HEK293 (cell line): Measurements from ENCODE around the gene RAET1E.

Experiments used
- BCL11A ChIP-seq: fragments of 450-650 bp; formaldehyde crosslinking; IDR thresholded peaks from 2 replicates; pipeline ENCODE4 v1.5.1; 2016; ENCODE audit warnings: low read depth, missing biosample characterization, missing genetic modification characterization
- FEZF1 ChIP-seq: fragments of 450-650 bp; formaldehyde crosslinking; IDR thresholded peaks from 2 replicates; pipeline ENCODE4 v1.5.1; 2016; ENCODE audit warnings: missing biosample characterization, missing genetic modification characterization
- GFI1B ChIP-seq: fragments of 450-650 bp; formaldehyde crosslinking; IDR thresholded peaks from 2 replicates; pipeline ENCODE4 v1.5.1; 2016; ENCODE audit warnings: missing biosample characterization, missing genetic modification characterization
- GLI4 ChIP-seq: fragments of 450-650 bp; formaldehyde crosslinking; IDR thresholded peaks from 2 replicates; pipeline ENCODE4 v1.5.1; 2016; ENCODE audit warnings: missing biosample characterization, missing genetic modification characterization
- SETDB1 ChIP-seq: IDR thresholded peaks from one replicate; pipeline ENCODE4 v1.6.1; 2017; ENCODE audit warnings: mild to moderate bottlenecking, low read length, moderate library complexity, mixed read lengths; ENCODE audit not compliant: insufficient read length
- SP7 ChIP-seq: fragments of 450-650 bp; formaldehyde crosslinking; IDR thresholded peaks from 2 replicates; pipeline ENCODE4 v1.5.1; 2016; ENCODE audit warnings: missing biosample characterization, missing genetic modification characterization
- TSHZ1 ChIP-seq: fragments of 450-650 bp; formaldehyde crosslinking; IDR thresholded peaks from 2 replicates; pipeline ENCODE4 v1.5.1; 2016; ENCODE audit warnings: missing biosample characterization, missing genetic modification characterization, borderline replicate concordance
- ZBTB17 ChIP-seq: fragments of 450-650 bp; formaldehyde crosslinking; IDR thresholded peaks from 2 replicates; pipeline ENCODE4 v1.5.1; 2016; ENCODE audit warnings: missing biosample characterization, missing genetic modification characterization
- ZBTB48 ChIP-seq: fragments of 450-650 bp; formaldehyde crosslinking; IDR thresholded peaks from 2 replicates; pipeline ENCODE4 v1.5.1; 2016; ENCODE audit warnings: missing biosample characterization, missing genetic modification characterization
- ZNF138 ChIP-seq: fragments of 450-650 bp; formaldehyde crosslinking; IDR thresholded peaks from 2 replicates; pipeline ENCODE4 v1.5.1; 2016; ENCODE audit warnings: missing biosample characterization, missing genetic modification characterization, borderline replicate concordance
- ZNF2 ChIP-seq: fragments of 450-650 bp; formaldehyde crosslinking; IDR thresholded peaks from 2 replicates; pipeline ENCODE4 v1.5.1; 2016; ENCODE audit warnings: missing biosample characterization, missing genetic modification characterization
- ZNF221 ChIP-seq: fragments of 450-650 bp; formaldehyde crosslinking; IDR thresholded peaks from 2 replicates; pipeline ENCODE4 v1.5.1; 2017; ENCODE audit warnings: missing biosample characterization, missing genetic modification characterization, borderline replicate concordance
- ZNF335 ChIP-seq: fragments of 450-650 bp; formaldehyde crosslinking; conservative IDR thresholded peaks from 2 replicates; pipeline ENCODE4 v1.5.1; 2016; ENCODE audit warnings: missing biosample characterization, missing genetic modification characterization
- ZNF416 ChIP-seq: fragments of 450-650 bp; formaldehyde crosslinking; IDR thresholded peaks from 2 replicates; pipeline ENCODE4 v1.5.1; 2016; ENCODE audit warnings: missing biosample characterization, missing genetic modification characterization
- ZNF510 ChIP-seq: fragments of 450-650 bp; formaldehyde crosslinking; IDR thresholded peaks from 2 replicates; pipeline ENCODE4 v1.5.1; 2018; ENCODE audit warnings: mild to moderate bottlenecking, missing genetic modification characterization, missing biosample characterization; ENCODE audit not compliant: insufficient replicate concordance
- ZNF518A ChIP-seq: fragments of 450-650 bp; formaldehyde crosslinking; conservative IDR thresholded peaks from 2 replicates; pipeline ENCODE4 v1.5.1; 2016; ENCODE audit warnings: low read depth, missing biosample characterization, missing genetic modification characterization
- ZNF530 ChIP-seq: fragments of 450-650 bp; formaldehyde crosslinking; IDR thresholded peaks from 2 replicates; pipeline ENCODE4 v1.5.1; 2016; ENCODE audit warnings: low read depth, missing biosample characterization, missing genetic modification characterization
- ZNF610 ChIP-seq: fragments of 450-650 bp; formaldehyde crosslinking; IDR thresholded peaks from 2 replicates; pipeline ENCODE4 v1.5.1; 2016; ENCODE audit warnings: missing biosample characterization, missing genetic modification characterization, borderline replicate concordance
- ZNF621 ChIP-seq: fragments of 450-650 bp; formaldehyde crosslinking; IDR thresholded peaks from 2 replicates; pipeline ENCODE4 v1.5.1; 2017; ENCODE audit warnings: missing biosample characterization, missing genetic modification characterization
- ZNF677 ChIP-seq: fragments of 450-650 bp; IDR thresholded peaks from 2 replicates; pipeline ENCODE4 v1.5.0; 2018; ENCODE audit warnings: missing biosample characterization, mild to moderate bottlenecking, missing genetic modification characterization, moderate library complexity
- ZNF707 ChIP-seq: fragments of 450-650 bp; formaldehyde crosslinking; IDR thresholded peaks from 2 replicates; pipeline ENCODE4 v1.5.1; 2016; ENCODE audit warnings: missing biosample characterization, missing genetic modification characterization
- ZNF76 ChIP-seq: fragments of 450-650 bp; formaldehyde crosslinking; IDR thresholded peaks from 2 replicates; pipeline ENCODE4; 2016; ENCODE audit warnings: low read depth, missing biosample characterization, missing genetic modification characterization, borderline replicate concordance
- ZNF837 ChIP-seq: fragments of 450-650 bp; formaldehyde crosslinking; IDR thresholded peaks from 2 replicates; pipeline ENCODE4 v1.5.1; 2016; ENCODE audit warnings: missing biosample characterization, missing genetic modification characterization
- TF ChIP-seq, protein P1 (sequence below): fragments of 450-650 bp; formaldehyde crosslinking; IDR thresholded peaks from 2 replicates; pipeline ENCODE4 v1.5.1; 2016; ENCODE audit warnings: missing biosample characterization, missing genetic modification characterization
- TF ChIP-seq, protein P2 (sequence below): fragments of 450-650 bp; formaldehyde crosslinking; IDR thresholded peaks from 2 replicates; pipeline ENCODE4 v1.5.1; 2016; ENCODE audit warnings: missing biosample characterization, missing genetic modification characterization
- TF ChIP-seq, protein P3 (sequence below): fragments of 450-650 bp; formaldehyde crosslinking; IDR thresholded peaks from 2 replicates; pipeline ENCODE4 v1.5.1; 2017; ENCODE audit warnings: missing biosample characterization, missing genetic modification characterization

RAET1E gene

DNA sequence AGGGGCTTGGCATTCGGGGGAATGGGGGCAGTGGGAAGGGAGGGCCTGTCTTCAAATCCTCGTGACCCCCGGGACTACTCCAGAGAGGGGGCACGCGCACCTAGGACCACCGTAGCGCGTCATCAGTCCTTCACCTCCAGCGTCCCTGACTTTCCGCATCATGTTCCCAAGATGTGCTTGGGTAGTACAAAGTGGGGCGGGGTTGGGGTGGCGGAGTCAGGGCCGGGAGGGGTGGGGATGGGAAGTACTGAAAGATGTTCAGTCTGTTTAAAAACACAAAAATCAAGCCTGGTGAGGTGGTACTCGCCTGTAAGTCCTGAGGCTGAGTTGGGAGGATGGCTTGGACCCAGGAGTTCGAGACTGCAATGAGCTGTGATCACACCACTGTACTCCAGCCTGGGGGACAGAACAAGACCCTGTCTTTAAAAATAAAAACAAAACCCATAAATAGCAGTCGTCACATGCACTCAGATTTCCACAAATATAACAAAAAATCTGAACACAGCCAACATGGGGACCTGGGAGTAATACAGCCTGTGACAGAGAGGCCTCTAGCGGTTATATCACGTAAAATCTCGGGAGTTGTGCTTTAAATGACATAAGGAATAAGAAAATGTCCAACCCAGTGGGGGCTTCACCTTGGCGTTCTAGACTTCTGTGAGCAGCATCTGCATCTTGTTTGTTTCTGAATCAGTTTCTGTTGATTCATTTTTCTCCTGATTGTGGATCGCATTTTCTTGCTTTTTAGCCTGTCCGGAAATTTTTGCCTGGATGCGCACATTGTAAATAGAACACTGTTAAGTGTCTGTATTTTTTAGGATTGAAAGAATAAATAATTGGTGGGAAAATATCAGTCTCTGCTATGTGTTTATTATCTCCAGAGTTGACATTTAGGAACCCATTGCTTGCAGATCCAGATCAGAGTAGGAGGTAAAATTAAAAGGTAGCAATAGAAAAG, 33.1 kb downstream of the RAET1E start (continued):
- TF ChIP-seq, protein P1, sequence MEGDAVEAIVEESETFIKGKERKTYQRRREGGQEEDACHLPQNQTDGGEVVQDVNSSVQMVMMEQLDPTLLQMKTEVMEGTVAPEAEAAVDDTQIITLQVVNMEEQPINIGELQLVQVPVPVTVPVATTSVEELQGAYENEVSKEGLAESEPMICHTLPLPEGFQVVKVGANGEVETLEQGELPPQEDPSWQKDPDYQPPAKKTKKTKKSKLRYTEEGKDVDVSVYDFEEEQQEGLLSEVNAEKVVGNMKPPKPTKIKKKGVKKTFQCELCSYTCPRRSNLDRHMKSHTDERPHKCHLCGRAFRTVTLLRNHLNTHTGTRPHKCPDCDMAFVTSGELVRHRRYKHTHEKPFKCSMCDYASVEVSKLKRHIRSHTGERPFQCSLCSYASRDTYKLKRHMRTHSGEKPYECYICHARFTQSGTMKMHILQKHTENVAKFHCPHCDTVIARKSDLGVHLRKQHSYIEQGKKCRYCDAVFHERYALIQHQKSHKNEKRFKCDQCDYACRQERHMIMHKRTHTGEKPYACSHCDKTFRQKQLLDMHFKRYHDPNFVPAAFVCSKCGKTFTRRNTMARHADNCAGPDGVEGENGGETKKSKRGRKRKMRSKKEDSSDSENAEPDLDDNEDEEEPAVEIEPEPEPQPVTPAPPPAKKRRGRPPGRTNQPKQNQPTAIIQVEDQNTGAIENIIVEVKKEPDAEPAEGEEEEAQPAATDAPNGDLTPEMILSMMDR (tag by site-specific recombination): peak; percentile 45; the same call in 1 of the 2 replicates
- TF ChIP-seq ZNF621 (no peak), ZNF610 (no peak), BCL11A (tag by site-specific recombination) (no peak), TSHZ1 (no peak), SP7 (peak; percentile 80; the same call in 1 of the 2 replicates), ZNF677 (tag by site-specific recombination) (no peak), ZNF518A (no peak), ZNF335 (tag by site-specific recombination) (peak; percentile 100), ZNF837 (no peak), ZBTB48 (tag by site-specific recombination) (peak; percentile 80), ZNF221 (tag by site-specific recombination) (no peak), ZNF510 (tag by site-specific recombination) (no peak), ZNF707 (no peak), ZNF2 (no peak), ZNF138 (tag by site-specific recombination) (no peak), SETDB1 (no peak), ZNF530 (tag by site-specific recombination) (no peak), ZNF416 (tag by site-specific recombination) (no peak), GFI1B (0 out of 2 replicates have a peak, but pooled peaks have one; percentile 5), ZBTB17 (tag by site-specific recombination) (peak; percentile 75), FEZF1 (no peak), GLI4 (no peak), ZNF76 (tag by site-specific recombination) (0 out of 2 replicates have a peak, but pooled peaks have one; percentile 32)
- TF ChIP-seq, protein P2, sequence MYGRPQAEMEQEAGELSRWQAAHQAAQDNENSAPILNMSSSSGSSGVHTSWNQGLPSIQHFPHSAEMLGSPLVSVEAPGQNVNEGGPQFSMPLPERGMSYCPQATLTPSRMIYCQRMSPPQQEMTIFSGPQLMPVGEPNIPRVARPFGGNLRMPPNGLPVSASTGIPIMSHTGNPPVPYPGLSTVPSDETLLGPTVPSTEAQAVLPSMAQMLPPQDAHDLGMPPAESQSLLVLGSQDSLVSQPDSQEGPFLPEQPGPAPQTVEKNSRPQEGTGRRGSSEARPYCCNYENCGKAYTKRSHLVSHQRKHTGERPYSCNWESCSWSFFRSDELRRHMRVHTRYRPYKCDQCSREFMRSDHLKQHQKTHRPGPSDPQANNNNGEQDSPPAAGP: no peak; the same call in 1 of the 2 replicates
- TF ChIP-seq, protein P3, sequence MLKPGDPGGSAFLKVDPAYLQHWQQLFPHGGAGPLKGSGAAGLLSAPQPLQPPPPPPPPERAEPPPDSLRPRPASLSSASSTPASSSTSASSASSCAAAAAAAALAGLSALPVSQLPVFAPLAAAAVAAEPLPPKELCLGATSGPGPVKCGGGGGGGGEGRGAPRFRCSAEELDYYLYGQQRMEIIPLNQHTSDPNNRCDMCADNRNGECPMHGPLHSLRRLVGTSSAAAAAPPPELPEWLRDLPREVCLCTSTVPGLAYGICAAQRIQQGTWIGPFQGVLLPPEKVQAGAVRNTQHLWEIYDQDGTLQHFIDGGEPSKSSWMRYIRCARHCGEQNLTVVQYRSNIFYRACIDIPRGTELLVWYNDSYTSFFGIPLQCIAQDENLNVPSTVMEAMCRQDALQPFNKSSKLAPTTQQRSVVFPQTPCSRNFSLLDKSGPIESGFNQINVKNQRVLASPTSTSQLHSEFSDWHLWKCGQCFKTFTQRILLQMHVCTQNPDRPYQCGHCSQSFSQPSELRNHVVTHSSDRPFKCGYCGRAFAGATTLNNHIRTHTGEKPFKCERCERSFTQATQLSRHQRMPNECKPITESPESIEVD (tag by site-specific recombination): no peak
